Measurements from ENCODE around the gene DLL1.

DLL1 gene

GRCh38 chr6:170250981-170251775 is 39.7 kb downstream of the DLL1 start:
- no peak for DNase-seq (ENCODE audit: low read depth)

DNA sequence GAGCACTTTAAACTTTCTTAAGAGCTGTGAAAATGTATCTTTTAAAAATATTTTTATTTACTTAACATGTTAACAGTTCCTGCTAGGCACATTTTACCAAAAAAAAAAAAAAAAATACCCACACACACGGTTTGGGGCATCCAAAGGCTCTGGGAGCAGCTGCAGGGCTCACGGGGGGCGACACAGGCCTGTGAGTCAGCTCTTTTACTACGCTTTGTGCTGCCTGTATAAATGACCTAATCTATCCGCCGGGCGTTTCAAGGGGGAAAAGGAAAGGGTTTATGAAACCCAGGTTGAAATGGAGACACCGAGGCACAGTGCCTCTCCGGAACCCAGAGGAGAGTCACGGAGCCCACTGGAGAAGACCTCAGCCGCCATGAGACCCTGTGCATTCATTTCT is 40.4 kb downstream of the DLL1 start:
- no peak for DNase-seq (ENCODE audit: low read depth)

- DNase-seq (ENCODE audit: low read depth): no peak
Observed at GRCh38 chr6:170249817-170250216, 41.1 kb downstream of the DLL1 start.

GRCh38 chr6:170248861-170249600 is 41.8 kb downstream of the DLL1 start:
- DNase-seq (ENCODE audit: low read depth): no peak

GRCh38 chr6:170248111-170248805 is 42.6 kb downstream of the DLL1 start:
- no peak for DNase-seq (ENCODE audit: low read depth)

DNA sequence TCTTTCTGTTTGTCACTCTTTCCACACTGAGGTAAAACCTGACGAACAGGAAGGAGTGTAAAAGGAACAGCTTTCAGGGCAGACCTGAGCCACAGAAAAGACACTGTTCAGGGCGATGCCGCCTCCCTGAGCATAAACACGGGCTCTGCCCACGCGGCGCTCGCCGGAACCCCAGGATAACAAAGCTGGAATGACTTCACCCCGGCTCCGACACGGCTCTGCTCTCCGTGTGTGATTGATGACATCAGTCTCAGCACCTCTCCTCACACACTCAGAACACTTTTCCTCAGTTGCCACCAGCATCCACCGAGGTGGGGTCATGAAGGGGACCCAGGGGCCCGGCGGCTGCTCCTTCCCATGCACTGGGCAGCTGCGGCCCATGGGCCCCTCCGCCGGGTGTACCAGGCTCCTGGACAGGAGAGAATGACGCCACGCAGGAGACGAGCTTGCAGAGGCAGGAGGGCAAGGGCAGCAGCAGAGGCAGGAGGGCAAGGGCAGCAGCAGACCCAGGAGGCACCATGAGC is 43.6 kb downstream of the DLL1 start:
- no peak for DNase-seq (ENCODE audit: low read depth)

DNA sequence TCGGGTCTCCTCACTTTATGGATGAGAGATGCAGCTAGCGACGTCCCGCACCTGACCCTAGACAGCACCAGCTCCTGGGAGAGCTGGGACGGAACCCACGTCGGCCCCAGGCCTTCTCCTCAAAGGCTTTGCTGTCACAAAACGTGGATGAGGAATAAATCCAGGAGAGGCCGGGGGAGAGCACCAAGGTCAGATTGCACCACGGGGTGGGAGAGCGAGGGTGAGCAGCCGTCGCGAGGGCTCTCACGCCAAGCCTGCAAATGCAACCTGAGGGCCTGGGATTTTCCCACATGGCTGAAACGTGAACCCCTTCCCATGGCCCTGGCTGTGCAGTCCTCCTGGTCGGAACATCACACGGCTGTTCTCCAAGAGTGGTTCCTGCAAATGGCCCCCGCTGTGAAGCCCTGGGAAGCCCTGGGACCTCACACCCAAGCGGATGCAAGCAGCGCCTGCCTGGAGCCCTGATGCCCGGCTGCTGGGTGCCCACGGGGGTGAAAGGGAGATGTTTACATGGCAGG is 45.3 kb downstream of the DLL1 start:
- no peak for DNase-seq (ENCODE audit: low read depth)

DNA sequence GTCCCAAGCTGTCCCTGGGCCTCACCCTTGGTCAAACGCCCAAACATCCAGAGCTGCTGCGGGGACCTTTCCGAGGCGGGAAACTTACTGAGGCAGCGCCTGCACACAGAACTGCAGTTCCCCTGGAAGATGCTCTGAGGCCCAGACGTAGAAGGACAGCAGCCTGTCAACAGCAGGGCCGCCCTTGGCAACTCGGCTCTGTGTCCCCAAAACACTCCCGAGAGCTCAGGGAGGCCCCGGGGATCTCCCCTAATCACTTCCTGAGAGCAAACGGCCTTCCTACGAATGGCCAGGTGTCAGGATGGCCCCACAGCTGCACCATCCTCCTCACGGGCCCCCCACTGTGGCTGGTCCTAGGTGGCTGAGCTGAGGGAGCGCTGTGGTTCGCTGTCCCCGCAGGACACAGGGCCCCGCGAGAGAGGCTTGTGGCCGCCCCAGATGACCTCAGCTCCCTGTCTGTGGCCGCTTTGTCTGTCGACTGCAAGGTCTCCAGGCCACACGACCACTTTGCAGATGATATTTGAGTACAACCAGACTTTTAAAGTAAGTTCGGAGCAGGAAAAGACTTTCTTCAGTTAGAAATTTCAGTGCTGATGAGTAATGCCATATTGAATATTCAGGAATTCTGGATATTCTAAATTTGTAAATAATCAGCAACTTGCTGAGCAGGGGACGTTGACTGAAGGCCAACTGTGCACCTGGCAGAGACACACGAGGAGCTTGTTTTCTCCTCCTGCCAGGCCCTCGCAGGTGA is 46.0 kb downstream of the DLL1 start:
- no peak for DNase-seq (ENCODE audit: low read depth)

GRCh38 chr6:170243791-170244291 is 47.0 kb downstream of the DLL1 start:
- DNase-seq (ENCODE audit: low read depth): no peak

DNA sequence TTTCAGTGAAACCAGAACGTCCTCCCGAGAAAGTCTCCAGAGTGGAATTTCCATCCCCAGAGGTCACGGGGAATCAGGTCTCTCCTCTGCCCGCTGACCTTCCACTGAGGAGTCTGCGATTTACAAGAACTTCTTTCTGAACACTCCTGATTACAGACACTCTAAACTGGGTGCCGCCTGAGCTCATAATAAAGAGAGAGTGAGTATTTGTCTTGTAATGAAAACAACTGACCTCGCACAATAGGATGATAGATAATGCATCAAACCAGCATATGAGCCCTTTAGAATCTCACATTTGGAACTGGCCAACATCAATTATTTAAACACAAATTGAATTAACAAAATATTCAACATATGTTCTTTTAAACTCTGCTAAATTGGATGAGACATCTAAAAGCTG is 47.5 kb downstream of the DLL1 start:
- DNase-seq (ENCODE audit: low read depth): no peak

GRCh38 chr6:170238741-170239565 is 51.9 kb downstream of the DLL1 start:
- no peak for DNase-seq (ENCODE audit: low read depth)

GRCh38 chr6:170237999-170238740 is 52.7 kb downstream of the DLL1 start:
- no peak for DNase-seq (ENCODE audit: low read depth)

DNA sequence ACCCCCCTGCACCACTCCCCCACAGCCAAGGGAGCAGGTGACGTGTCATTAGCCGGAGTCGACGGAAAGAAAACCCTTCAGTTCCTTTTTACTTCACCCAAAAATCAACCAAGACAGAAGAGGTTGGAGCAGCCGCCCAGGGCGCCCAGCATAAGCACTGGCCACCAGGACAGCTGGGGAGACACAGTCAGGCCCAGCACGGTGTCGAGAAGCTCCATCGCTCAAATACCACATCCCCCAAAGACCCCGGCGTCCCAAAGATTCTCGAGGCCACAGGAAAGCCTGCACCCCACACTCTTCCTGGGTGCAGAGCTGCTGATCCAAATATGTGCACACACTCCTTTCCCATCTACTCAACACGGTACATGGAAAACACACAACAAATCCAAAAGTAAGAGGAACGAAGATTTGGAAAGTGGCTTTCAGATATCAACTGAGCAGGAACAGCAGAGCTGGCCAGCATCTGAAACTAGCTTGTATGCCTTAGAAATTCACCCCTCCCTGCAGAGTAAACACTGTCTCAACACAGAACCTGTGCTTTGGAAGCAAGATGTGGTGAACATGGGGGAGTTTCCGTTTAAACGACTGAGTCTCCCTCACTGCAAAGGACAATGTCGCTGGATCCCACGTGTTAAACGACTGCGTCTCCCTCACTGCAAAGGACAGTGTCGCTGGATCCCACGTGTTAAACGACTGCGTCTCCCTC is 54.6 kb downstream of the DLL1 start:
- no peak for DNase-seq (ENCODE audit: low read depth)

- DNase-seq (ENCODE audit: low read depth): no peak
Observed at GRCh38 chr6:170235391-170236125, 55.3 kb downstream of the DLL1 start.

- no peak for DNase-seq (ENCODE audit: low read depth)
Observed at GRCh38 chr6:170234419-170234818, 56.5 kb downstream of the DLL1 start.

- no peak for DNase-seq (ENCODE audit: low read depth)
Observed at GRCh38 chr6:170233286-170234205, 57.3 kb downstream of the DLL1 start.

Data from EH (cell line).